ENCODE results near the gene MAGED1. TPM values are rescaled to one million over a fixed set of nuclear protein-coding genes. Genes with fewer than 3 reads are reported as not detected.

Gene MAGED1
- total RNA-seq, 1 experiment from 2014 or later: 151 TPM

- DNase-seq (ENCODE audit: low read depth, low spot score): no peak
- TF ChIP-seq SIN3A (IDR thresholded peaks at IDR 0.05; ENCODE audit: borderline replicate concordance, insufficient read depth, low read depth, low read length) (no peak), TCF7L2 (IDR thresholded peaks at IDR 0.05; ENCODE audit: low read depth, low read length) (no peak), CTCF (IDR thresholded peaks at IDR 0.05) (no peak), POLR2AphosphoS5 (IDR thresholded peaks at IDR 0.05; ENCODE audit: low read depth, low read length) (no peak), REST (IDR thresholded peaks at IDR 0.05; ENCODE audit: insufficient read depth in 1 of 2, low read depth in 2 of 2, low read length in 1 of 2) (no peak)
- ChIA-PET CTCF (no interaction called here), POLR2A (no interaction called here)
- Histone ChIP-seq H3K9me3 (ENCODE audit: control insufficient read depth, insufficient read depth, low read depth, low read length) (no peaks in the 10 kb centered on the region), H3K27ac (ENCODE audit: low read length) (no peak overlapping the region), H3K4me3 (ENCODE audit: low read depth in 2 of 2, low read length in 2 of 2) (no peak overlapping the region), H3K27me3 (ENCODE audit: control insufficient read depth, insufficient read depth, low read length) (no peaks in the 10 kb centered on the region), H3K4me1 (ENCODE audit: control insufficient read depth, insufficient read depth, low read length) (no peaks in the 10 kb centered on the region), H3K36me3 (ENCODE audit: control insufficient read depth, insufficient read depth, low read length) (no peaks in the 10 kb centered on the region)
- BruUV-seq (replicated peaks): no TSS peak
- intact Hi-C loops (cut with micrococcal nuclease; ENCODE audit: unreplicated experiment) (no loop called here), in situ Hi-C loops (cut with HindIII; ENCODE audit: low pct_unique_long_range_greater_than_20kb, low sequenced_read_pairs) (no loop called here)
- no peak for ATAC-seq
These were observed 17.0 kb upstream of the MAGED1 start for GRCh38 chrX:51876441-51876840.

- CTCF ChIA-PET: no interaction called here
These were observed 15.4 kb upstream of the MAGED1 start for GRCh38 chrX:51878056-51878455.

More at GRCh38 chrX:51878056-51878455, 15.4 kb upstream of the MAGED1 start:
- DNase-seq (ENCODE audit: low read depth, low spot score): no peak
- intact Hi-C loops (cut with micrococcal nuclease; ENCODE audit: unreplicated experiment) (no loop called here), in situ Hi-C loops (cut with HindIII; ENCODE audit: low pct_unique_long_range_greater_than_20kb, low sequenced_read_pairs) (no loop called here)
- Histone ChIP-seq H3K9me3 (ENCODE audit: control insufficient read depth, insufficient read depth, low read depth, low read length) (no peaks in the 10 kb centered on the region), H3K4me1 (ENCODE audit: control insufficient read depth, insufficient read depth, low read length) (no peaks in the 10 kb centered on the region), H3K27me3 (ENCODE audit: control insufficient read depth, insufficient read depth, low read length) (no peaks in the 10 kb centered on the region), H3K27ac (ENCODE audit: low read length) (no peak overlapping the region), H3K36me3 (ENCODE audit: control insufficient read depth, insufficient read depth, low read length) (no peaks in the 10 kb centered on the region), H3K4me3 (ENCODE audit: low read depth in 2 of 2, low read length in 2 of 2) (no peak overlapping the region)
- BruUV-seq (replicated peaks): no TSS peak
- no peak for TF ChIP-seq REST (IDR thresholded peaks at IDR 0.05; ENCODE audit: insufficient read depth in 1 of 2, low read depth in 2 of 2, low read length in 1 of 2)
- no peak for TF ChIP-seq POLR2AphosphoS5 (IDR thresholded peaks at IDR 0.05; ENCODE audit: low read depth, low read length)
- ATAC-seq: no peak
- POLR2A ChIA-PET: no interaction called here

All from Panc1 (cell line).